A549 treated with dexamethasone at 1 μM for 4 hours (cell line): ENCODE measurements around the gene SPG11. TPM values are rescaled to one million over a fixed set of nuclear protein-coding genes. Genes with fewer than 3 reads are reported as not detected.

Experiments
- total RNA-seq: library from RNA; stranded (reverse); fragments of 200-300 nt; extraction: Qiagen RNA extraction; gene quantifications from 5 replicates; pipeline ENCODE4 v1.2.3, GENCODE V29; 2022

Gene SPG11, protein sequence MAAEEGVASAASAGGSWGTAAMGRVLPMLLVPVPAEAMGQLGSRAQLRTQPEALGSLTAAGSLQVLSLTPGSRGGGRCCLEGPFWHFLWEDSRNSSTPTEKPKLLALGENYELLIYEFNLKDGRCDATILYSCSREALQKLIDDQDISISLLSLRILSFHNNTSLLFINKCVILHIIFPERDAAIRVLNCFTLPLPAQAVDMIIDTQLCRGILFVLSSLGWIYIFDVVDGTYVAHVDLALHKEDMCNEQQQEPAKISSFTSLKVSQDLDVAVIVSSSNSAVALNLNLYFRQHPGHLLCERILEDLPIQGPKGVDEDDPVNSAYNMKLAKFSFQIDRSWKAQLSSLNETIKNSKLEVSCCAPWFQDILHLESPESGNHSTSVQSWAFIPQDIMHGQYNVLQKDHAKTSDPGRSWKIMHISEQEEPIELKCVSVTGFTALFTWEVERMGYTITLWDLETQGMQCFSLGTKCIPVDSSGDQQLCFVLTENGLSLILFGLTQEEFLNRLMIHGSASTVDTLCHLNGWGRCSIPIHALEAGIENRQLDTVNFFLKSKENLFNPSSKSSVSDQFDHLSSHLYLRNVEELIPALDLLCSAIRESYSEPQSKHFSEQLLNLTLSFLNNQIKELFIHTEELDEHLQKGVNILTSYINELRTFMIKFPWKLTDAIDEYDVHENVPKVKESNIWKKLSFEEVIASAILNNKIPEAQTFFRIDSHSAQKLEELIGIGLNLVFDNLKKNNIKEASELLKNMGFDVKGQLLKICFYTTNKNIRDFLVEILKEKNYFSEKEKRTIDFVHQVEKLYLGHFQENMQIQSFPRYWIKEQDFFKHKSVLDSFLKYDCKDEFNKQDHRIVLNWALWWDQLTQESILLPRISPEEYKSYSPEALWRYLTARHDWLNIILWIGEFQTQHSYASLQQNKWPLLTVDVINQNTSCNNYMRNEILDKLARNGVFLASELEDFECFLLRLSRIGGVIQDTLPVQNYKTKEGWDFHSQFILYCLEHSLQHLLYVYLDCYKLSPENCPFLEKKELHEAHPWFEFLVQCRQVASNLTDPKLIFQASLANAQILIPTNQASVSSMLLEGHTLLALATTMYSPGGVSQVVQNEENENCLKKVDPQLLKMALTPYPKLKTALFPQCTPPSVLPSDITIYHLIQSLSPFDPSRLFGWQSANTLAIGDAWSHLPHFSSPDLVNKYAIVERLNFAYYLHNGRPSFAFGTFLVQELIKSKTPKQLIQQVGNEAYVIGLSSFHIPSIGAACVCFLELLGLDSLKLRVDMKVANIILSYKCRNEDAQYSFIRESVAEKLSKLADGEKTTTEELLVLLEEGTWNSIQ (N-terminal part only)
- 6.3 to 10.2 TPM (median 9.2 TPM) in 5 replicates for total RNA-seq

DNA sequence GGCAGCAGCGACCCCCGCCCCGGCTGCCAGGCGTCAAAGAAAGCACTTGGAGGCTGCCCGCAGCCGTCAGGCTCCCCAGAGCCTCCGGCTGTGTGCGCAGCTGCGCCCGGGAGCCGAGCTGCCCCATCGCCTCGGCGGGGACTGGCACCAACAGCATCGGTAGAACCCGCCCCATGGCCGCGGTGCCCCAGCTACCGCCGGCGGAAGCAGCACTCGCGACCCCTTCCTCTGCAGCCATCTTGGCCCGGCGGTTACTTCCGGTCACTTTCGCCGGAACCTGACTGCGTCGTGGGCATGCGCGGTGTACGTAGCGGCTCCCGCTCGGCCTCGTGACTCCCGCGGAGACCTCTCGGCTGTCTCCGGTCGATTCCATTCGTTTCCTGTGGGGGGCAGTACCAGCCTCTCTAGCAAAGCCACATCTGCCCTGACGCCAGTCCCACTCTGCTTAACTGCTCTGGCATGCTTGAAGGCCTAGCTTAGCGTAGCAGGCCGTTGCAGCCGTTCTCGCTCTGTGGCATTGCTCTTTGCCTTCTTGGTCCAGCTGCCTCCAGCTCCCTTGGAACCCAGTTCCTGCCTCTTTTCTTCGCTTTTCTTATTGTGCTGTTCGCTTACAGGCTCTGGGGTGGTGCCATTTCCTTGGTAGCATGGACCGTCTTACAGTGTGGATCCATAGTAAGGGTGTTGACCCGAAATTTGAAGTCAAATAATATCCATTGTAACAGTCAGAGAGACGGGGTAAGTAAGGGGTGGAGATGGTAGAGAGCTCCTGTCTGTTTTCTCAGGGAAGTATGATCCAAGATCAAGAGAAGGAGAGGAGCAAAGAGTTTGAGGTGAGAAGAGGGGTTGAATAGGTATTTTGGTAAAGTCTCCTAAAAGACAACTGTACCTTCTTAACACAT, at the start of gene SPG11:
Gene SPG11, minus strand, starts transcription at position 253 of the 899 bp plus-strand sequence. Its CDS starts 15 bp downstream, at position 238.

DNA sequence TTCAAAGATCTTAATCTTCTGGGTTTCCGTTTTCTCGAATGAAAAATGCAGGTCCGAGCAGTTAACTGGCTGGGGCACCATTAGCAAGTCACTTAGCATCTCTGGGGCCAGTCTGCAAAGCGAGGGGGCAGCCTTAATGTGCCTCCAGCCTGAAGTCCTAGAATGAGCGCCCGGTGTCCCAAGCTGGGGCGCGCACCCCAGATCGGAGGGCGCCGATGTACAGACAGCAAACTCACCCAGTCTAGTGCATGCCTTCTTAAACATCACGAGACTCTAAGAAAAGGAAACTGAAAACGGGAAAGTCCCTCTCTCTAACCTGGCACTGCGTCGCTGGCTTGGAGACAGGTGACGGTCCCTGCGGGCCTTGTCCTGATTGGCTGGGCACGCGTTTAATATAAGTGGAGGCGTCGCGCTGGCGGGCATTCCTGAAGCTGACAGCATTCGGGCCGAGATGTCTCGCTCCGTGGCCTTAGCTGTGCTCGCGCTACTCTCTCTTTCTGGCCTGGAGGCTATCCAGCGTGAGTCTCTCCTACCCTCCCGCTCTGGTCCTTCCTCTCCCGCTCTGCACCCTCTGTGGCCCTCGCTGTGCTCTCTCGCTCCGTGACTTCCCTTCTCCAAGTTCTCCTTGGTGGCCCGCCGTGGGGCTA, 47.8 kb upstream of the SPG11 start, which contains the start of the genes B2M and PATL2:
Gene B2M, plus strand, starts transcription at position 422 of the 647 bp plus-strand sequence. Its CDS starts 30 bp downstream, at position 452.
Gene PATL2, minus strand, starts transcription at position 228 of the 647 bp plus-strand sequence. CDS start 34,833 bp downstream, outside the sequence.

DNA sequence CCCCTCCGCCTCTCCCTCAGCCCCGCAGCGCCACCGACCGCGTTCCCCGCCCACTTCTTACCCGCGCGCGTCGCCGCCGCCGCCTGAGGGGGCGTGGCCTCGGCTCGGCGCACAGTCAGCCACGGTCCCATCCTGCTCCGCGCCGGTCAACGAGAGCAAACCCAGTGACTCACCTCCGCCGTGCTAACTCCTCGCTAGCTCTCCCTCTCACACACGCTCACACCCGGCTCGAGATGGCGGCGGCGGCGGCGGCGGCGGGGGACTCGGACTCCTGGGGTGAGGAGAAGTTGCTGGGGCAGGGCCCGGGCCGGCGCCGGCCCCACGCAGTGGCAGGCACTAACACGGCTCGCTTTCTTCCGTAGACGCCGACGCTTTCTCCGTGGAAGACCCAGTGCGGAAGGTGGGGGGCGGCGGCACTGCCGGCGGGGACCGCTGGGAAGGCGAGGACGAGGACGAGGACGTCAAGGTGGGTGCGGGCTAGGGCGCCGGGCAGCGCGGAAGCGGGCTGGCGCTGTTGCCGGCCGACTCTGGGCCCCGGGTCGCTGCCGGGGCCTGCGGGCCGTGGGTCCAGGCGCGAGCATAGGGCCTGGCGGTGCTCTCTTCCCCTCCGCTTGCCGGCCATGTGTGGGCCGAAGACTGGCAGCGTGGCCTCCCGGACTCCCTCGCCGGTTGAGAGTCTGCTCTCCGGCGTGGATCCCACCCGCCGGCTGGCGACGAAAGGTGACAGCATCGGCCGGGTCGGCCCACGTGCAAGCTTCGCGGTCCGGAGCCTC, 126.3 kb downstream of the SPG11 start, which contains the start of gene EIF3J:
Gene EIF3J, plus strand, starts transcription at position 186 of the 773 bp plus-strand sequence. Its CDS starts 48 bp downstream, at position 234.

Other genes starting within 250 kb of the SPG11 start
- 11.1 to 20.6 TPM (median 19.5 TPM) in 5 replicates for gene CTDSPL2, start 236.0 kb downstream of the SPG11 start, total RNA-seq
- gene EIF3J, start 126.5 kb downstream of the SPG11 start, total RNA-seq: 84.9 to 105 TPM (median 91.7 TPM) in 5 replicates
- gene PATL2, start 47.7 kb upstream of the SPG11 start, total RNA-seq: 0.11 to 0.26 TPM (median 0.18 TPM) in 5 replicates
- 370 to 454 TPM (median 393 TPM) in 5 replicates for gene B2M, start 47.9 kb upstream of the SPG11 start, total RNA-seq
- 4.6 to 6.7 TPM (median 4.9 TPM) in 5 replicates for gene TRIM69, start 72.9 kb upstream of the SPG11 start, total RNA-seq